HL-60 (cell line): ENCODE results near the gene MAP3K5.
"Not testable (repeated sequence)": the region's sequence is repeated elsewhere in the genome, so short reads cannot be mapped to it uniquely, and the experiment has no call there.

ENCODE experiments used
- DNase-seq, 2 experiments: peaks; one replicate each; pipeline ENCODE4 v3.0.0-alpha.2; 2010 to 2020; ENCODE audit warnings: low read depth in 1 of 2, low spot score in 1 of 2
- H3K27ac ChIP-seq: fragments of 250-450 bp; sonication (Bioruptor Pico); replicated peaks from 2 replicates; pipeline ENCODE4 v1.5.1; 2020; ENCODE audit warnings: mild to moderate bottlenecking, moderate library complexity
- H3K27me3 ChIP-seq: fragments of 250-450 bp; sonication (Bioruptor Pico); 2 replicates; pipeline ENCODE4 v1.5.1; 2021; ENCODE audit warnings: mild to moderate bottlenecking, moderate library complexity; ENCODE audit not compliant: insufficient read depth, poor library complexity, severe bottlenecking
- H3K4me3 ChIP-seq: replicated peaks from 2 replicates; pipeline ENCODE4 v1.5.1; 2011; ENCODE audit warnings: mild to moderate bottlenecking, control low read depth, low read length; ENCODE audit not compliant: insufficient read depth
- CTCF ChIP-seq: IDR thresholded peaks from one replicate; pipeline ENCODE4 v1.5.1; 2011; ENCODE audit warnings: low read length, control low read depth, inconsistent platforms; ENCODE audit not compliant: insufficient read depth
- GABPA ChIP-seq: IDR thresholded peaks from 2 replicates; pipeline ENCODE4 v1.6.1; 2012; ENCODE audit warnings: low read depth
- POLR2AphosphoS5 ChIP-seq: IDR thresholded peaks from 2 replicates; pipeline ENCODE4 v1.6.1; 2012; ENCODE audit warnings: low read depth
- REST ChIP-seq: IDR thresholded peaks from 2 replicates; pipeline ENCODE4 v1.6.1; 2012; ENCODE audit warnings: low read depth; ENCODE audit not compliant: insufficient replicate concordance
- SPI1 ChIP-seq: IDR thresholded peaks from 2 replicates; pipeline ENCODE4 v1.6.1; 2012; ENCODE audit warnings: low read depth, mild to moderate bottlenecking, borderline replicate concordance

The MAP3K5 gene

GRCh38 chr6:136591617-136592016 is 200.7 kb downstream of the MAP3K5 start:
- H3K27ac ChIP-seq, result no peak overlapping the region
- no peak overlapping the region for H3K4me3 ChIP-seq
- H3K27me3 ChIP-seq, result no peaks in the 10 kb centered on the region
- no peak for TF ChIP-seq REST
- no peak for TF ChIP-seq CTCF
- no peak for TF ChIP-seq SPI1
- no peak for TF ChIP-seq GABPA
- TF ChIP-seq POLR2AphosphoS5, result no peak
- DNase-seq, result no peak

- not testable (repeated sequence) for H3K27me3 ChIP-seq, H3K27ac ChIP-seq, H3K4me3 ChIP-seq
Observed at GRCh38 chr6:136590846-136591245, 201.4 kb downstream of the MAP3K5 start.

GRCh38 chr6:136587527-136587926 is 204.8 kb downstream of the MAP3K5 start:
- H3K27ac ChIP-seq, result no peak overlapping the region
- H3K27me3 ChIP-seq, result no peaks in the 10 kb centered on the region
- no peak overlapping the region for H3K4me3 ChIP-seq
- TF ChIP-seq SPI1, result no peak
- no peak for TF ChIP-seq POLR2AphosphoS5
- TF ChIP-seq GABPA, result no peak
- TF ChIP-seq REST, result no peak
- no peak for TF ChIP-seq CTCF
- no peak for DNase-seq

More at GRCh38 chr6:136590846-136591245, 201.4 kb downstream of the MAP3K5 start:
- DNase-seq, result not testable (repeated sequence)

- no peaks in the 10 kb centered on the region for H3K27me3 ChIP-seq
- no peak overlapping the region for H3K4me3 ChIP-seq
Observed at GRCh38 chr6:136586295-136586694, 206.0 kb downstream of the MAP3K5 start.

More at GRCh38 chr6:136586295-136586694, 206.0 kb downstream of the MAP3K5 start:
- DNase-seq, result no peak
- no peak for TF ChIP-seq REST
- TF ChIP-seq GABPA, result no peak
- no peak for TF ChIP-seq CTCF
- TF ChIP-seq POLR2AphosphoS5, result no peak
- no peak for TF ChIP-seq SPI1
- H3K27ac ChIP-seq, result no peak overlapping the region
